ENCODE results near the gene TRPM4.

Gene TRPM4

GRCh38 chr19:49188626-49189200 is 31.1 kb downstream of the TRPM4 start:
- TF ChIP-seq ARNTL (CRISPR knock-in tag; IDR thresholded peaks at IDR 0.05; ENCODE audit: borderline replicate concordance, low read depth) (no peak), ZNF565 (CRISPR knock-in tag; conservative IDR thresholded peaks at IDR 0.05; ENCODE audit: low read depth) (no peak), POU6F1 (CRISPR knock-in tag; IDR thresholded peaks at IDR 0.05; ENCODE audit: borderline replicate concordance, low read depth) (no peak), ZNF8 (CRISPR knock-in tag; IDR thresholded peaks at IDR 0.05) (no peak), RARB (CRISPR knock-in tag; IDR thresholded peaks at IDR 0.05) (no peak), ESRRG (CRISPR knock-in tag; IDR thresholded peaks at IDR 0.05) (no peak), ISL1 (CRISPR knock-in tag; IDR thresholded peaks at IDR 0.05) (no peak), CSDC2 (CRISPR knock-in tag; IDR thresholded peaks at IDR 0.05) (no peak), TCF4 (CRISPR knock-in tag; IDR thresholded peaks at IDR 0.05; ENCODE audit: borderline replicate concordance) (no peak), BACH2 (CRISPR knock-in tag; IDR thresholded peaks at IDR 0.05; ENCODE audit: borderline replicate concordance) (no peak)
- TF ChIP-seq, protein P1, sequence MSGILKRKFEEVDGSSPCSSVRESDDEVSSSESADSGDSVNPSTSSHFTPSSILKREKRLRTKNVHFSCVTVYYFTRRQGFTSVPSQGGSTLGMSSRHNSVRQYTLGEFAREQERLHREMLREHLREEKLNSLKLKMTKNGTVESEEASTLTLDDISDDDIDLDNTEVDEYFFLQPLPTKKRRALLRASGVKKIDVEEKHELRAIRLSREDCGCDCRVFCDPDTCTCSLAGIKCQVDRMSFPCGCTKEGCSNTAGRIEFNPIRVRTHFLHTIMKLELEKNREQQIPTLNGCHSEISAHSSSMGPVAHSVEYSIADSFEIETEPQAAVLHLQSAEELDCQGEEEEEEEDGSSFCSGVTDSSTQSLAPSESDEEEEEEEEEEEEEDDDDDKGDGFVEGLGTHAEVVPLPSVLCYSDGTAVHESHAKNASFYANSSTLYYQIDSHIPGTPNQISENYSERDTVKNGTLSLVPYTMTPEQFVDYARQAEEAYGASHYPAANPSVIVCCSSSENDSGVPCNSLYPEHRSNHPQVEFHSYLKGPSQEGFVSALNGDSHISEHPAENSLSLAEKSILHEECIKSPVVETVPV (CRISPR knock-in tag; IDR thresholded peaks at IDR 0.05) = no peak

GRCh38 chr19:49189259-49189658 is 31.7 kb downstream of the TRPM4 start:
- ATAC-seq = no peak

More at GRCh38 chr19:49188626-49189200, 31.1 kb downstream of the TRPM4 start:
- no peak for ATAC-seq

DNA sequence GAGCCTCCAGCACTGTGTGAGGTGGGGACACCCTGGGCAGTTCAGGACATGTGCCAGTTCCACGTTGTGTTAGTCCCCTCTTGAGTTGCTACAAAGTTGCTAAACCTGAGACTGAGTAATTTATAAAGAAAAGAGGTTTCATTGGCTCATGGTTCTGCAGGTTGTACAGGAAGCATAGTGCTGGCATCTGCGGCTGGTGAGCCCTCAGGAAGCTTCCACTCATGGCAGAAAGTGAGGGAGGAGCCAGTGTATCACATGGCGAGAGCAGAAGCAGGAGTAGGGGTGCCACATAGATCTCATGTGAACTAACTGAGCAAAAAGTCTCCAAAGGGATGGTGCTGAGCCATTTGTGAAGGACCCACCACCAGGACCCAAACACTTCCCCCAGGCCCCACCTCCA is 33.2 kb downstream of the TRPM4 start:
- ATAC-seq = no peak
- no peak for TF ChIP-seq TOX (CRISPR knock-in tag; IDR thresholded peaks at IDR 0.05; ENCODE audit: borderline replicate concordance)
- no peak for TF ChIP-seq ESRRG (CRISPR knock-in tag; IDR thresholded peaks at IDR 0.05)
- TF ChIP-seq ZNF565 (CRISPR knock-in tag; conservative IDR thresholded peaks at IDR 0.05; ENCODE audit: low read depth) = no peak
- no peak for TF ChIP-seq BACH2 (CRISPR knock-in tag; IDR thresholded peaks at IDR 0.05; ENCODE audit: borderline replicate concordance)
- no peak for TF ChIP-seq PATZ1 (CRISPR knock-in tag; IDR thresholded peaks at IDR 0.05; ENCODE audit: borderline replicate concordance)
- TF ChIP-seq ZNF70 (CRISPR knock-in tag; IDR thresholded peaks at IDR 0.05) = no peak
- no peak for TF ChIP-seq OSR1 (CRISPR knock-in tag; IDR thresholded peaks at IDR 0.05)
- TF ChIP-seq ISL1 (CRISPR knock-in tag; IDR thresholded peaks at IDR 0.05) = no peak
- no peak for TF ChIP-seq CSDC2 (CRISPR knock-in tag; IDR thresholded peaks at IDR 0.05)
- no peak for TF ChIP-seq ZFP30 (CRISPR knock-in tag; IDR thresholded peaks at IDR 0.05)
- TF ChIP-seq SNAI2 (CRISPR knock-in tag; IDR thresholded peaks at IDR 0.05) = no peak
- no peak for TF ChIP-seq GLIS3 (CRISPR knock-in tag; IDR thresholded peaks at IDR 0.05)
- no peak for TF ChIP-seq RARB (CRISPR knock-in tag; IDR thresholded peaks at IDR 0.05)
- TF ChIP-seq, protein P2, sequence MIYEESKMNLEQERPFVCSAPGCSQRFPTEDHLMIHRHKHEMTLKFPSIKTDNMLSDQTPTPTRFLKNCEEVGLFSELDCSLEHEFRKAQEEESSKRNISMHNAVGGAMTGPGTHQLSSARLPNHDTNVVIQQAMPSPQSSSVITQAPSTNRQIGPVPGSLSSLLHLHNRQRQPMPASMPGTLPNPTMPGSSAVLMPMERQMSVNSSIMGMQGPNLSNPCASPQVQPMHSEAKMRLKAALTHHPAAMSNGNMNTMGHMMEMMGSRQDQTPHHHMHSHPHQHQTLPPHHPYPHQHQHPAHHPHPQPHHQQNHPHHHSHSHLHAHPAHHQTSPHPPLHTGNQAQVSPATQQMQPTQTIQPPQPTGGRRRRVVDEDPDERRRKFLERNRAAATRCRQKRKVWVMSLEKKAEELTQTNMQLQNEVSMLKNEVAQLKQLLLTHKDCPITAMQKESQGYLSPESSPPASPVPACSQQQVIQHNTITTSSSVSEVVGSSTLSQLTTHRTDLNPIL (CRISPR knock-in tag; IDR thresholded peaks at IDR 0.05; ENCODE audit: low read depth) = no peak
- TF ChIP-seq ZNF8 (CRISPR knock-in tag; IDR thresholded peaks at IDR 0.05) = no peak

More at GRCh38 chr19:49189259-49189658, 31.7 kb downstream of the TRPM4 start:
- no peak for TF ChIP-seq ZNF8 (CRISPR knock-in tag; IDR thresholded peaks at IDR 0.05)
- TF ChIP-seq RARB (CRISPR knock-in tag; IDR thresholded peaks at IDR 0.05) = no peak
- TF ChIP-seq GLIS3 (CRISPR knock-in tag; IDR thresholded peaks at IDR 0.05) = no peak
- no peak for TF ChIP-seq ESRRG (CRISPR knock-in tag; IDR thresholded peaks at IDR 0.05)
- TF ChIP-seq ZNF565 (CRISPR knock-in tag; conservative IDR thresholded peaks at IDR 0.05; ENCODE audit: low read depth) = no peak
- no peak for TF ChIP-seq SNAI2 (CRISPR knock-in tag; IDR thresholded peaks at IDR 0.05)
- TF ChIP-seq, protein P2 (CRISPR knock-in tag; IDR thresholded peaks at IDR 0.05; ENCODE audit: low read depth) = no peak
- no peak for TF ChIP-seq POU6F1 (CRISPR knock-in tag; IDR thresholded peaks at IDR 0.05; ENCODE audit: borderline replicate concordance, low read depth)
- no peak for TF ChIP-seq ZC3H10 (CRISPR knock-in tag; IDR thresholded peaks at IDR 0.05)
- TF ChIP-seq TOX (CRISPR knock-in tag; IDR thresholded peaks at IDR 0.05; ENCODE audit: borderline replicate concordance) = no peak
- TF ChIP-seq TCF4 (CRISPR knock-in tag; IDR thresholded peaks at IDR 0.05; ENCODE audit: borderline replicate concordance) = no peak
- TF ChIP-seq ARNTL (CRISPR knock-in tag; IDR thresholded peaks at IDR 0.05; ENCODE audit: borderline replicate concordance, low read depth) = no peak
